Stimulated activated CD8-positive, alpha-beta memory T cell treated with anti-CD3 and anti-CD28 coated beads, Interleukin-4, amount 100 ng/mL, for 24 hours (primary cell): ENCODE data around the gene MSANTD1.

Source experiments
- DNase-seq: peaks from one replicate; pipeline ENCODE4 v3.0.0-alpha.2; 2020; ENCODE audit warnings: low read depth

Gene MSANTD1

GRCh38 chr4:3233391-3234071, 15.4 kb upstream of the MSANTD1 start:
- no peak for DNase-seq

- no peak for DNase-seq
Observed at GRCh38 chr4:3234171-3235029, 14.6 kb upstream of the MSANTD1 start.

GRCh38 chr4:3235030-3235345, 14.0 kb upstream of the MSANTD1 start:
- DNase-seq, result no peak

- DNase-seq, result no peak
Observed at GRCh38 chr4:3235581-3235980, 13.4 kb upstream of the MSANTD1 start.

- no peak for DNase-seq
Observed at GRCh38 chr4:3236326-3236878, 12.6 kb upstream of the MSANTD1 start.

- no peak for DNase-seq
Observed at GRCh38 chr4:3237266-3237665, 11.7 kb upstream of the MSANTD1 start.

- DNase-seq, result no peak
Observed at GRCh38 chr4:3237712-3238560, 11.0 kb upstream of the MSANTD1 start.

GRCh38 chr4:3238721-3239120, 10.2 kb upstream of the MSANTD1 start:
- DNase-seq, result no peak

- no peak for DNase-seq
Observed at GRCh38 chr4:3239303-3239702, 9.7 kb upstream of the MSANTD1 start.

- DNase-seq, result no peak
Observed at GRCh38 chr4:3239998-3240920, 8.7 kb upstream of the MSANTD1 start.

- no peak for DNase-seq
Observed at GRCh38 chr4:3240936-3241522, 7.9 kb upstream of the MSANTD1 start.

GRCh38 chr4:3241898-3242524, 6.9 kb upstream of the MSANTD1 start:
- DNase-seq, result no peak

GRCh38 chr4:3243136-3243780, 5.7 kb upstream of the MSANTD1 start:
- no peak for DNase-seq

- no peak for DNase-seq
Observed at GRCh38 chr4:3244002-3244401, 5.0 kb upstream of the MSANTD1 start.

GRCh38 chr4:3244747-3245146, 4.2 kb upstream of the MSANTD1 start:
- DNase-seq, result no peak

- DNase-seq, result no peak
Observed at GRCh38 chr4:3245676-3246075, 3.3 kb upstream of the MSANTD1 start.

GRCh38 chr4:3246458-3247398, 2.2 kb upstream of the MSANTD1 start:
- no peak for DNase-seq

GRCh38 chr4:3247399-3248177, 1.4 kb upstream of the MSANTD1 start:
- no peak for DNase-seq
